GM12892 (cell line): Measurements from ENCODE around the gene RELL2.

Source experiments
- POLR2A ChIP-seq: IDR thresholded peaks from 2 replicates; pipeline ENCODE4 v1.6.1; 2011; ENCODE audit warnings: low read depth, low read length, control low read depth
- TAF1 ChIP-seq: IDR thresholded peaks from 2 replicates; pipeline ENCODE4 v1.6.1; 2011; ENCODE audit warnings: low read depth, mild to moderate bottlenecking, control low read depth, low read length, borderline replicate concordance

DNA sequence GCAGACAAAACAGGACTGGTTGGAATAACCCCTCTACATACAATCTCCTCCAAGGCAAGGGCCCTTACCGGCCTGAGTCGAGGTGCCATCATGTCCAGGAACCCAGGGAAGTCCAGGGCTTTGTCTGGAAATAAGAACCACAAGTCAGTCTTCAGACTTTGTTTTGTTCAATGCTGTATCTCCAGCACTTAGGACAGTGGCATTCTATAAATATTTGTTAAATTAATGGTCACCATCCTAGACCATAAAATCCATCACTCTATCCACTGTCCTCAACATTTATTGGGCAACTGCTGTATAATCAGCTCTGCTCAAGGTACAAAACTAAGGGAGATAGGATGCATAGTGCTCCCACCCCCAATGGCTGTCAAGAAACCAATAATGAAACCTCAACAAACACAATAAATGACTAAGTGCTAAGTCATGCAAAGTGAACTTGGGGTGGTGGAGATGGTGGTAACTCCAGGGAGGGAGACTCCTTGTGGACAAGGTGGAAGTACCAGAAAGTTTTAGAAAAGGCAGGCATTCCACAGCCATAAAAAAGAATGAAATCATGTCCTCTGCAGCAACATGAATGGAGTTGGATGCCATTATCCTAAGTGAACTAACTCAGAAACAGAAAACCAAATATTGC, 5.0 kb downstream of the RELL2 start:
- TF ChIP-seq POLR2A: no peak
- no peak for TF ChIP-seq TAF1
